NCI-H2107 (cell line): ENCODE data around the gene ZNF211.

ENCODE experiments used
- DNase-seq: peaks from one replicate; lab custom pipeline; 2025; lab: John Stamatoyannopoulos, UW

The ZNF211 gene

GRCh38 chr19:57656346-57656745, 23.4 kb downstream of the ZNF211 start:
- no peak for DNase-seq

- no peak for DNase-seq
Measured at GRCh38 chr19:57664269-57665127, 31.5 kb downstream of the ZNF211 start.

- DNase-seq: no peak
Measured at GRCh38 chr19:57665261-57665806, 32.4 kb downstream of the ZNF211 start.

GRCh38 chr19:57667228-57667627, 34.3 kb downstream of the ZNF211 start:
- no peak for DNase-seq

- no peak for DNase-seq
Measured at GRCh38 chr19:57668635-57669034, 35.7 kb downstream of the ZNF211 start, which contains the start of gene ZSCAN4. ZSCAN4 (plus strand) TSS chr19:57668935; CDS start chr19:57676146, 7,211 bp downstream.

- no peak for DNase-seq
Measured at GRCh38 chr19:57671124-57671895, 38.3 kb downstream of the ZNF211 start.

- no peak for DNase-seq
Measured at GRCh38 chr19:57672466-57672865, 39.5 kb downstream of the ZNF211 start.

GRCh38 chr19:57675881-57676280, 42.9 kb downstream of the ZNF211 start:
- no peak for DNase-seq

- DNase-seq: no peak
Measured at GRCh38 chr19:57682226-57682766, 49.3 kb downstream of the ZNF211 start.

GRCh38 chr19:57686727-57687126, 53.8 kb downstream of the ZNF211 start:
- DNase-seq: no peak

- DNase-seq: no peak
Measured at GRCh38 chr19:57687363-57688010, 54.5 kb downstream of the ZNF211 start.

- DNase-seq: no peak
Measured at GRCh38 chr19:57688011-57688763, 55.2 kb downstream of the ZNF211 start.

GRCh38 chr19:57689750-57690149, 56.8 kb downstream of the ZNF211 start:
- DNase-seq: no peak
